ENCODE measurements around the gene MRC1. TPM values are rescaled to one million over a fixed set of nuclear protein-coding genes. Genes with fewer than 3 reads are reported as not detected.

MRC1 gene
- total and polyA plus RNA-seq, 10 of the 15 experiments (the other 5 are each of a cell fraction or from before 2014, with no cell fraction given), result 0.01 to 0.21 (median 0.03) TPM; not detected in 5

GRCh38 chr10:17891435-17891834 is 82.3 kb downstream of the MRC1 start:
- Histone ChIP-seq H3K36me3 (ENCODE audit: control insufficient read depth in 2 of 2, insufficient read depth in 2 of 2, low read length in 1 of 2) (no peaks in the 10 kb centered on the region), H3K9ac (ENCODE audit: control insufficient read depth, insufficient read depth, low read length) (no peak overlapping the region), H4K20me1 (ENCODE audit: control insufficient read depth, insufficient read depth) (no peaks in the 10 kb centered on the region), H3K27ac (ENCODE audit: control insufficient read depth, insufficient read depth) (no peak overlapping the region), H3K27me3 (replicated peaks in 1 of 2; ENCODE audit: control insufficient read depth in 2 of 2, insufficient read depth in 2 of 2, low read length in 1 of 2) (no peaks in the 10 kb centered on the region), H3K9me3 (replicated peaks; ENCODE audit: control insufficient read depth, insufficient read depth, low read length) (no peaks in the 10 kb centered on the region), H2AFZ (ENCODE audit: control insufficient read depth, low read depth, low read length) (no peak overlapping the region), H3K4me1 (ENCODE audit: control insufficient read depth, insufficient read depth, low read length) (no peaks in the 10 kb centered on the region), H3K4me3 (no peak overlapping the region), H3K4me2 (ENCODE audit: control insufficient read depth, insufficient read depth) (no peak overlapping the region), H3K79me2 (ENCODE audit: control insufficient read depth, insufficient read depth, low read length) (no peaks in the 10 kb centered on the region)
- WGBS (ENCODE audit: insufficient coverage, insufficient replicate concordance, low lambda C conversion rate, missing lambda C conversion rate), result 55% methylated on average over 9 of the region's 9 CpGs
- BruUV-seq (replicated peaks), result no TSS peak
- ChIA-PET POLR2A (no interaction called here), RAD21 (ENCODE audit: unreplicated experiment) (no interaction called here), CTCF (interaction anchor here (0.7 kb wide), 1 partner anchor 325 kb away, joined by 3 read pairs; no protein-coding TSS in a partner anchor), SMC1A (ENCODE audit: uncharacterized antibody, unreplicated experiment) (no interaction called here)
- DNase-seq (ENCODE audit: low read depth, low spot score), result no peak
- FAIRE-seq, result no peak
- in situ Hi-C loops (cut with MboI), result no loop called here
- intact Hi-C loops (cut with micrococcal nuclease; ENCODE audit: unreplicated experiment), result no loop called here
- no peak for ATAC-seq
- no peak for TF ChIP-seq ZBTB40 (IDR thresholded peaks at IDR 0.05; ENCODE audit: borderline replicate concordance)
- TF ChIP-seq POLR2AphosphoS2 (IDR thresholded peaks at IDR 0.05; ENCODE audit: low read depth, low read length), result no peak
- TF ChIP-seq SREBF2 (IDR thresholded peaks at IDR 0.05; ENCODE audit: low read length), result no peak
- no peak for TF ChIP-seq YBX1 (IDR thresholded peaks at IDR 0.05)
- no peak for TF ChIP-seq CBX5 (IDR thresholded peaks at IDR 0.05; ENCODE audit: low read depth)
- TF ChIP-seq RB1 (IDR thresholded peaks at IDR 0.05; ENCODE audit: borderline replicate concordance), result no peak
- TF ChIP-seq MYB (IDR thresholded peaks at IDR 0.05; ENCODE audit: borderline replicate concordance, low read depth, low read length), result no peak
- no peak for TF ChIP-seq SUPT20H (IDR thresholded peaks at IDR 0.05; ENCODE audit: borderline replicate concordance, control insufficient read depth, low read depth, low read length)
- TF ChIP-seq BCL3 (IDR thresholded peaks at IDR 0.05; ENCODE audit: borderline replicate concordance, insufficient read depth, low read depth, low read length, poor library complexity, severe bottlenecking), result no peak
- no peak for TF ChIP-seq CREM (IDR thresholded peaks at IDR 0.05; ENCODE audit: low read depth)
- TF ChIP-seq SUZ12 (IDR thresholded peaks at IDR 0.05; ENCODE audit: unreplicated experiment), result no peak
- TF ChIP-seq SKIL (IDR thresholded peaks at IDR 0.05; ENCODE audit: low read depth, poor library complexity, severe bottlenecking), result no peak
- TF ChIP-seq SREBF1 (IDR thresholded peaks at IDR 0.05; ENCODE audit: low read length), result no peak
- TF ChIP-seq MLLT1 (IDR thresholded peaks at IDR 0.05), result no peak
- no peak for TF ChIP-seq PKNOX1 (IDR thresholded peaks at IDR 0.05)

All from GM12878 (cell line).